Activated CD8-positive, alpha-beta memory T cell treated with anti-CD3 and anti-CD28 coated beads, Interleukin-2, amount 50 U/mL, for 4 hours (primary cell): Measurements from ENCODE around the gene IL2RA.
"Not testable (repeated sequence)": the region's sequence is repeated elsewhere in the genome, so short reads cannot be mapped to it uniquely, and the experiment has no call there.

Experiments used
- DNase-seq: peaks from one replicate; pipeline ENCODE4 v3.0.0-alpha.2; 2020

IL2RA gene

GRCh38 chr10:6062101-6062771, at the start of gene IL2RA:
IL2RA (minus strand) TSS chr10:6062367; CDS start chr10:6062151, 216 bp downstream.
- peak; percentile 56 for DNase-seq

DNA sequence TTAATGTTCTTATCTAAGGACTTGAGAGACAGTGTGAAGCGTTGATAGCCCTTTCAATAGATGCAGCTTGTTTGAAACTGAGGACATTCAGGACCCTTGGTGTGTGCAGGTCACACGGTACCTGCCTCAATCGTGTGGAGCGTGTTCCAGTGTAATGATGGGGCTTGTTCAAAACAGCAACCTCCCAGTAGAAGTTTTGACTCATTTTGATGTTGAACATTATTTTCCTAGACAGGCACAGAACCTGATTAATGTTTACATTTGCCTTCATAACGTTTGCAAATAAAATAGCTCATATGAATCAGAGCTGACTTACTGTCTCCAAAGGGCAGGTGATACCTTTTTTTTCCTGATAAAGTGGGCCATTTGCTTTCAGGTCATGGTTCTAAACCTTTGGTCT, 48.0 kb upstream of the IL2RA start:
- DNase-seq = no peak

GRCh38 chr10:6109444-6109775, 47.2 kb upstream of the IL2RA start:
- no peak for DNase-seq

DNA sequence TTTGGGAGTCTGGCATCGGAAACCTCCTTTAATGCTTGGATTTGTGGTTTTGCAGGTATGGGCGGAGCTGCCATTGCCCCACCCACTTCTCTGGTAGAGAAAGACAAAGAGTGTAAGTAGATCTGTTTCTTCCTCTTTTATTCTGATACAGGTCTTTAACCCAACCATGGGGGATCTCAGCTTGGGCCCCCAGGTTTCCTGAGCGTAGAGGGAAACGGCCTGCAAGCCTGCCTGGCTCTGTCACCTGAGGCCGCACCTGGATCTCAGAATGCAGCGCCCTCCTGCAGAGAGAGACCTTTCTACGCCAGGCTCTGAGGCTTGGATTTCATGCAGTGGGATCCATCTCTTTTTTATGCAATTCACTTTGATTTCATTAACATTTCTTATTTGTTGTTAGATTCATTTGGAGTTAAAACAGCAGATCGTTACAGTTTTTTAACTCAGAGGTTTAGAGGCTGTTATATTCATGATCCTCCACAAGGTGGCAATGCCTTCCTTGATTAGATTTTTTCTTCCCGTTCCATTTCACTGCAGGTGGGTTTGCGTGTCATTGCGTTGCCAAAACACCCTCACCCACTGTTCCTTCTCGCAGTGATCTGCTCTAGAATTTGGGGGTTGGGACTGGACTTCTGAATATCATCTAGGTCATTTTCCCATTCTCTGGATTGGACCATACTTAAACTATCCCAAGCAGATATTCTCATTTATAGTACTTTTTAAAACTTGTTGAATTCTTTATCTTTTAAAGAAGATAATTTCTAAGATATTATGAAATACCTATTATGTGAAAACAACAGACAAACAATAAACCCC, 46.7 kb upstream of the IL2RA start:
- DNase-seq = no peak

DNA sequence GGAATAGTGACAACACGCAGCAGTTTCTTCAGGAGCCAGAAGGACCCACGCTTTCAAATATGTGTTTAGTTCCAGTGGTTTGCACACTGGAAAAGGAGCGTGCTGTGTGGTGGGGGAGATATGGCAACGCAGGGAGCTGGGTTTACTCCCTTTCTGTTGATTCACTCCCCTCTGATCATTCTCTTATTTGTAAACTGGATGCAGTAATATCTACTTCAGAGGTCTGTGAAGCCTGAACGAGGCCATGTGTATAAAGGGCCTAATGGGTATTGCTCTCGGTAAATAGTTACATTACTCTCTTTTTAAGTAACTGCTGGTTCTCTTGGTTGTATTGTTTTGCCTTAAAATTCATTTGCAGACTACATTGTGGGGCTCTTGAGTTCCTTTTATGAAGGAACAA, 45.9 kb upstream of the IL2RA start:
- no peak for DNase-seq

GRCh38 chr10:6107616-6108015, 45.4 kb upstream of the IL2RA start:
- not testable (repeated sequence) for DNase-seq

DNA sequence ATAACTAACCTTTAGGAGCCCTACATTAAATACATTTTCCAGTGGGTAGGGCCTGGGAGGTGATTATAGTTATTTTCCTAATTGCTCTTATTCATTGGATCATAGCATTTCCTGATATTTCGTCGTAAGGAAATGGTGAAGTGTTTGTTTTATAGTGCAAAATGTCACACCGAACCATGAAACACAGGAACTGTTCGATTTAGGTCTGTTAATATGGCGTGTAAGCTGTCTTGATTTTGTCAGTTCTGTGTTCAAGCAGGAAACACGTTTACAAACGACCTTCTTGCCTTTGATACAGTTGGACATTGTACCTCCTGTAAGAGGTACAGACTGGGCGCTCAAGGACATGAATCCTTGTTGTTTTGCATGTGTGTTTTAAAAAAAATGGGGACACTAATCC, 41.4 kb upstream of the IL2RA start:
- DNase-seq = no peak

DNA sequence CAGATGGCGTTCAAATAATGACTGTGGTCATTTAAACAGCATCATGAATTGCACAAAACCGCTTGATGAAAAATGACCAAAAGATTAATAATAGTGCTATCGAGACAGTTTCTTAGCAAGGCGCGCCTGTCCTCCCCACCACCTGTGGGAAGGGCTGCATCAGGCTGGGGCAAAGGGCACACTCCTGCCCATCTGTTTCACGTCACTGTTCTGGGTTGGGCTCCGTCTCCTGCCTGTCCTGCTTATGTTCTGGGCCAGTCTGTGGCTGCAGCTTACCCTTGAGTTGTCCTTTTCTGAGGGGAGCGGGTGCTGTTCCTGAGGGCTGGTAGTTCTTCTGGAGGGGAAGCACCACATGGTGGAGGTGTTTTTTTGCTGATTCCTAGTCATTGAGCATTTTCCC, 40.0 kb upstream of the IL2RA start:
- DNase-seq = no peak

GRCh38 chr10:6101181-6101580, 39.0 kb upstream of the IL2RA start:
- DNase-seq = no peak

- DNase-seq = no peak
These were observed 38.2 kb upstream of the IL2RA start for GRCh38 chr10:6100370-6100769.

- no peak for DNase-seq
These were observed 36.0 kb upstream of the IL2RA start for GRCh38 chr10:6098156-6098555.

- no peak for DNase-seq
These were observed 34.9 kb upstream of the IL2RA start for GRCh38 chr10:6097063-6097462.

DNA sequence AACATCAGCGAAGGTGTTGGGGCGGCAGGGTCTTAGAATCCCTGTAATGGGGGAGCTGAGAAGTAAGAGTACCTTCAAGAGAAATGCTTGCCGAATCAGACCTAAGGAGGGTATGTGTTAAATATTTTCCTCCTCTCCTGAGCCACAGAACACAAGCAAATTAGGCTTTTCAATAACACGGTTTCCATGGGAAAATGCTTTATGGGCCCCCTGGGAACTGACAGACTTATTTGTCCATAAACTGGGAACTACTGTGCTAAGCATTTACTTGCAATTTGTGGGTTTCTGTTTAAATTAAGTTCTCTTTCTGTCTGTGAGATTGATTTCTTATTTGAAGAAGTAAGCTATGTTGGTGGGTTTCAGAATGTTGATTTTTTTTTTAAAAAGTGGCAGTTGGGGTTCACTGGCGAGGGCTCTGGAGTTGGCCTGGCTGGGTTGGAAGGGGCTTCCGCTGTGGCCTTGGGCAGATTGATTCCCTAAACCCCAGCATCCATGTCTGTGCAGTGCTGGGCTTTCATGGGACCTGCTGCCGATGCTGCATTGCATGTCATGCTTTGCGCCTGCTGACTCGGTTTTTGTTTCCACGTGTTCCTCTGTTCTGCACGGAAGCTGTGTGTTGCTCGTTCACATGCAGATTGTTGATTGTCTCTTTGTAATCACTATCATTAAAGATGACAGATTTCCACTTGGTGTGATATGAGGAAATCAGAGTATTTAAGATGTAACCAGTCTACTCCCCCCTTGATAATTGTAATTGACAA, 33.8 kb upstream of the IL2RA start:
- no peak for DNase-seq

DNA sequence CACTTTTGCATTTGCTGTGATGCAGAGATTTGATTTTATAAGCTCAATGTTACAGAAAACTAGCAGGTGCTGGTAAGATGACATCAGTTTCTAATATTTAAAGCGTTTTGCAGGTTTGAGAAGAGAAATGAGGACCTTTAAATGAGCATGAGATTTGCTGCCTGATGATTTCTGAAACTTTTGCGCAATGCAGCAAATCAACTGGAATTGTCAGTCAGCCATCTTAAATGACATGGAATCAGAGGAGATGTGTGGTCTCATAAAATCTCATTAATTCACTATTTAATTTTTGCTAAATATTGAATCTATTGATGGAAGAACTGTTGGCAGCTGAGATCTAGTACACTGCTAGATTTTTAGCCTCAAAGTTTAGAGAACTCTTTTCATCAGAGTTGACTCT, 30.6 kb upstream of the IL2RA start:
- no peak for DNase-seq

- DNase-seq = no peak
These were observed 29.5 kb upstream of the IL2RA start for GRCh38 chr10:6091630-6092029.

DNA sequence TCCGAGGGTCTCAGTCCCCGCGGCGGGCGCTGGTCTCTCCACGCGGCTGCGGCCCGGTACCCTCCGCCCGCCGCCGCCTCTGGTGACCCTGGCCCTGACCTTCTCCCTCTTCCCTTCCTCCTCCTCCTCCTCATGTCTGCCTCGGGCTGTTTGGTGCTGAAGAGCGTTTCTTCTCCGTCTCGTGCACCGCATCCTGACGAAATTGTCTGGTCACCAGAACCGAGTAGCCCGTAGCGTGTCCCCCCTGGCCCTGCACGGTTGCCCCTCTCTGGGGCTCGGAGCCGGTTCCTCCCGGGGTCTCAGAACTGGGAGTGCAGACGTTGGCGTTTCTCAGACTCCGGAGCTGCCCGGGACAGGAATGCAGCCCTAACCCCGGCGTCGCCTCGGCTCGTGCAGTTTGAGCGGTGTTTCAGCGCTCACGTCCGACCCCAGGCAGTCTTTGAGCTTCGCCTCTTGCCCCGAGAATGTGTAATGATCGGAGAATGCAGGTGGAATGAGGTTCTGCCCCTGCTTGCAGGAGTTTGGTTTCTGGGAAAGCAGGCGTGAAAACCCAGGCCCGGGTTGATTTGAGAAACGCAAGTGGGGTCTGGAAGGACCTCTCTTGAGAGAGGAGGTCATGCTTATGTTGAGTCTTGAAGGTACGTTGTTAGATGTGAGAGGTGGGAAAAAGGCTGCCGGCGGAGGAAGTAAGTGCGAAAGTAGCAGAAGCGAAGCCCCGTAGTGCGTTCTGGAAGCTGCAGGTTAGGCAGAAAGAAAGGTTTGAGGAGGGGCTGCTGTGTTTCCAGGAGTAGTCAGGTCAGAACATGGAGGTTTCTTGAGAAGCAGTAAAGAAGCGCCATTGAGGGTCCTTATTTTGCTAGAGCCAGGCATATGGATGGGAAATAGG, 27.4 kb upstream of the IL2RA start:
- DNase-seq = peak; percentile 22

GRCh38 chr10:6088721-6089333, 26.7 kb upstream of the IL2RA start, which contains the start of gene RBM17:
RBM17 (plus strand) TSS chr10:6089034; CDS start chr10:6097066, 8,032 bp downstream.
- DNase-seq = peak; percentile 97

- DNase-seq = peak; percentile 87
These were observed 24.4 kb upstream of the IL2RA start for GRCh38 chr10:6086375-6087233.

GRCh38 chr10:6083523-6084475, 21.6 kb upstream of the IL2RA start:
- DNase-seq = peak; percentile 35
